Measurements from ENCODE around the gene OGFRL1. TPM values are rescaled to one million over a fixed set of nuclear protein-coding genes. Genes with fewer than 3 reads are reported as not detected.

OGFRL1 gene
- total RNA-seq, 1 donor from 2014 or later, result 35.3 TPM

- H3K36me3 Mint-ChIP-seq (ENCODE audit: low read depth, unreplicated experiment), result no peaks in the 10 kb centered on the region
- no peaks in the 10 kb centered on the region for H3K27me3 Mint-ChIP-seq (ENCODE audit: low read depth, unreplicated experiment)
- Histone ChIP-seq H3K36me3 (ENCODE audit: insufficient read depth, low read length) (no peaks in the 10 kb centered on the region), H3K27ac (ENCODE audit: low read depth, low read length) (no peak overlapping the region), H4K20me1 (ENCODE audit: insufficient read depth, low read length) (no peaks in the 10 kb centered on the region), H3K4me2 (ENCODE audit: low read length) (no peak overlapping the region), H3K9me3 (ENCODE audit: insufficient read depth, low read depth, low read length) (no peaks in the 10 kb centered on the region), H2AFZ (ENCODE audit: low read depth, low read length) (no peak overlapping the region), H3K4me3 (ENCODE audit: insufficient read depth, low read depth, low read length) (no peak overlapping the region), H3K4me1 (ENCODE audit: insufficient read depth, low read length) (peaks cover 20% of the 10 kb centered on the region), H3K9ac (ENCODE audit: low read length) (no peak overlapping the region), H3K27me3 (ENCODE audit: insufficient read depth, low read length) (no peaks in the 10 kb centered on the region), H3K79me2 (ENCODE audit: insufficient read depth, low read length) (no peaks in the 10 kb centered on the region)
- TF ChIP-seq CTCF (IDR thresholded peaks at IDR 0.05; ENCODE audit: insufficient read depth, low read depth, low read length), result no peak
- no peak for TF ChIP-seq EZH2 (IDR thresholded peaks at IDR 0.05; ENCODE audit: insufficient read depth, low read length)
- no peak overlapping the region for H3K27ac Mint-ChIP-seq (ENCODE audit: unreplicated experiment)
- peaks cover 3% of the 10 kb centered on the region for H3K9me3 Mint-ChIP-seq (ENCODE audit: unreplicated experiment)
- DNase-seq (ENCODE audit: low read depth), result no peak
- H3K4me1 Mint-ChIP-seq (ENCODE audit: low read depth, unreplicated experiment), result peaks cover 20% of the 10 kb centered on the region
- H3K4me3 Mint-ChIP-seq (ENCODE audit: unreplicated experiment), result no peak overlapping the region
- no peak for FAIRE-seq
Observed at GRCh38 chr6:71245265-71246049, 43.2 kb upstream of the OGFRL1 start.

- Mint-ChIP-seq H3K36me3 (ENCODE audit: low read depth, unreplicated experiment) (no peaks in the 10 kb centered on the region), H3K27ac (ENCODE audit: unreplicated experiment) (no peak overlapping the region), H3K9me3 (ENCODE audit: unreplicated experiment) (peaks cover 3% of the 10 kb centered on the region), H3K4me1 (ENCODE audit: low read depth, unreplicated experiment) (peaks cover 31% of the 10 kb centered on the region), H3K4me3 (ENCODE audit: unreplicated experiment) (no peak overlapping the region), H3K27me3 (ENCODE audit: low read depth, unreplicated experiment) (no peaks in the 10 kb centered on the region)
- Histone ChIP-seq H3K4me2 (ENCODE audit: low read length) (no peak overlapping the region), H3K4me1 (ENCODE audit: insufficient read depth, low read length) (peaks cover 25% of the 10 kb centered on the region), H2AFZ (ENCODE audit: low read depth, low read length) (no peak overlapping the region), H3K9me3 (ENCODE audit: insufficient read depth, low read depth, low read length) (no peaks in the 10 kb centered on the region), H3K4me3 (ENCODE audit: insufficient read depth, low read depth, low read length) (no peak overlapping the region), H4K20me1 (ENCODE audit: insufficient read depth, low read length) (no peaks in the 10 kb centered on the region), H3K36me3 (ENCODE audit: insufficient read depth, low read length) (no peaks in the 10 kb centered on the region), H3K9ac (ENCODE audit: low read length) (no peak overlapping the region), H3K27me3 (ENCODE audit: insufficient read depth, low read length) (no peaks in the 10 kb centered on the region), H3K79me2 (ENCODE audit: insufficient read depth, low read length) (no peaks in the 10 kb centered on the region), H3K27ac (ENCODE audit: low read depth, low read length) (no peak overlapping the region)
- no peak for FAIRE-seq
- TF ChIP-seq EZH2 (IDR thresholded peaks at IDR 0.05; ENCODE audit: insufficient read depth, low read length), result no peak
- TF ChIP-seq CTCF (IDR thresholded peaks at IDR 0.05; ENCODE audit: insufficient read depth, low read depth, low read length), result no peak
- DNase-seq (ENCODE audit: low read depth), result no peak
Observed at GRCh38 chr6:71246596-71246995, 42.0 kb upstream of the OGFRL1 start.

GRCh38 chr6:71248306-71248765 lies 40.3 kb upstream of the OGFRL1 start:
- Histone ChIP-seq H3K79me2 (ENCODE audit: insufficient read depth, low read length) (no peaks in the 10 kb centered on the region), H3K4me2 (ENCODE audit: low read length) (peak overlapping the region; percentile 39), H3K36me3 (ENCODE audit: insufficient read depth, low read length) (no peaks in the 10 kb centered on the region), H3K4me3 (ENCODE audit: insufficient read depth, low read depth, low read length) (no peak overlapping the region), H4K20me1 (ENCODE audit: insufficient read depth, low read length) (no peaks in the 10 kb centered on the region), H3K9ac (ENCODE audit: low read length) (no peak overlapping the region), H2AFZ (ENCODE audit: low read depth, low read length) (no peak overlapping the region), H3K4me1 (ENCODE audit: insufficient read depth, low read length) (peaks cover 25% of the 10 kb centered on the region), H3K27me3 (ENCODE audit: insufficient read depth, low read length) (no peaks in the 10 kb centered on the region), H3K9me3 (ENCODE audit: insufficient read depth, low read depth, low read length) (no peaks in the 10 kb centered on the region), H3K27ac (ENCODE audit: low read depth, low read length) (no peak overlapping the region)
- Mint-ChIP-seq H3K27me3 (ENCODE audit: low read depth, unreplicated experiment) (no peaks in the 10 kb centered on the region), H3K4me1 (ENCODE audit: low read depth, unreplicated experiment) (peaks cover 34% of the 10 kb centered on the region), H3K27ac (ENCODE audit: unreplicated experiment) (peak overlapping the region; percentile 78), H3K4me3 (ENCODE audit: unreplicated experiment) (no peak overlapping the region), H3K9me3 (ENCODE audit: unreplicated experiment) (no peaks in the 10 kb centered on the region), H3K36me3 (ENCODE audit: low read depth, unreplicated experiment) (no peaks in the 10 kb centered on the region)
- TF ChIP-seq CTCF (IDR thresholded peaks at IDR 0.05; ENCODE audit: insufficient read depth, low read depth, low read length) (no peak), EZH2 (IDR thresholded peaks at IDR 0.05; ENCODE audit: insufficient read depth, low read length) (no peak)
- FAIRE-seq, result peak; percentile 77
- DNase-seq (ENCODE audit: low read depth), result peak; percentile 36

All from astrocyte (in vitro differentiated cells and primary cell).